OCI-LY1 (cell line): ENCODE data around the gene SLC35C1.

Source experiments
- H2AFZ ChIP-seq: fragments of 200-600 bp; sonication (generic), shearing (Covaris generic); 2 replicates; pipeline ENCODE4 v1.6.0; 2014; ENCODE audit warnings: antibody characterized with exemption, mild to moderate bottlenecking, low read length
- H3F3A ChIP-seq: fragments of 200-600 bp; sonication (generic), shearing (Covaris generic); 2 replicates; pipeline ENCODE4 v1.6.0; 2014; ENCODE audit warnings: mild to moderate bottlenecking, antibody characterized with exemption, low read length, moderate library complexity; ENCODE audit not compliant: insufficient read depth
- H3K27ac ChIP-seq: fragments of 200-600 bp; sonication (generic); 2 replicates; pipeline ENCODE4 v1.5.1; 2014; ENCODE audit warnings: low read length, mixed run types, mild to moderate bottlenecking, low read depth; ENCODE audit not compliant: poor library complexity, severe bottlenecking
- H3K27me3 ChIP-seq: fragments of 200-600 bp; sonication (generic); 2 replicates; pipeline ENCODE4 v1.6.0; 2014; ENCODE audit warnings: antibody characterized with exemption, mild to moderate bottlenecking, low read length, moderate library complexity; ENCODE audit not compliant: insufficient read depth
- H3K36me3 ChIP-seq: fragments of 200-600 bp; sonication (generic); 2 replicates; pipeline ENCODE4 v1.6.1; 2014; ENCODE audit warnings: mild to moderate bottlenecking, antibody characterized with exemption, low read length, moderate library complexity, mixed read lengths; ENCODE audit not compliant: insufficient read depth
- H3K4me1 ChIP-seq: fragments of 200-600 bp; sonication (generic); 2 replicates; pipeline ENCODE4 v1.5.1; 2014; ENCODE audit warnings: mild to moderate bottlenecking, low read length, moderate library complexity; ENCODE audit not compliant: insufficient read depth, severe bottlenecking
- H3K4me2 ChIP-seq: fragments of 200-600 bp; sonication (generic), shearing (Covaris generic); 2 replicates; pipeline ENCODE4 v1.6.1; 2014; ENCODE audit warnings: low read length
- H3K4me3 ChIP-seq: fragments of 200-600 bp; sonication (generic); 2 replicates; pipeline ENCODE4 v1.5.1; 2014; ENCODE audit warnings: low read length, low read depth, mild to moderate bottlenecking, mixed read lengths; ENCODE audit not compliant: poor library complexity, severe bottlenecking
- H3K79me2 ChIP-seq: fragments of 200-600 bp; shearing (Covaris generic); 2 replicates; pipeline ENCODE4 v1.6.1; 2016; ENCODE audit warnings: mixed run types, low read length, mixed read lengths; ENCODE audit not compliant: insufficient read depth
- H3K9ac ChIP-seq: fragments of 200-600 bp; sonication (generic), shearing (Covaris generic); 2 replicates; pipeline ENCODE4 v1.6.1; 2014; ENCODE audit warnings: mild to moderate bottlenecking, low read length, mixed read lengths
- H3K9me2 ChIP-seq: fragments of 200-600 bp; sonication (generic), shearing (Covaris generic); 2 replicates; pipeline ENCODE4 v1.6.1; 2014; ENCODE audit warnings: low read depth, mild to moderate bottlenecking, low read length, mixed read lengths
- H3K9me3 ChIP-seq: fragments of 200-600 bp; shearing (Covaris generic); 2 replicates; pipeline ENCODE4 v1.6.1; 2014; ENCODE audit warnings: low read length, mixed read lengths
- H4K20me1 ChIP-seq: fragments of 200-600 bp; sonication (generic), shearing (Covaris generic); 2 replicates; pipeline ENCODE4 v1.6.0; 2016; ENCODE audit warnings: mild to moderate bottlenecking, low read length; ENCODE audit not compliant: insufficient read depth
- CTCF ChIP-seq: fragments of 200-600 bp; sonication (generic), shearing (Covaris generic); IDR thresholded peaks from 2 replicates; pipeline ENCODE4 v1.5.1; 2017; ENCODE audit warnings: mild to moderate bottlenecking, antibody characterized with exemption, low read length, moderate library complexity, mixed read lengths
- EZH2 ChIP-seq: fragments of 200-600 bp; sonication (generic), shearing (Covaris generic); IDR thresholded peaks from 2 replicates; pipeline ENCODE4 v1.8.0; 2017; ENCODE audit warnings: borderline replicate concordance, mixed run types, mild to moderate bottlenecking, antibody characterized with exemption, low read length, moderate library complexity, mixed read lengths

The SLC35C1 gene

GRCh38 chr11:45853332-45854219, 48.6 kb downstream of the SLC35C1 start:
- TF ChIP-seq CTCF: no peak
- no peak for TF ChIP-seq EZH2
- H3K36me3 ChIP-seq: peaks cover 36% of the 10 kb centered on the region
- H3K27me3 ChIP-seq: no peaks in the 10 kb centered on the region
- no peak overlapping the region for H3K4me2 ChIP-seq
- H3K9ac ChIP-seq: no peak overlapping the region
- H2AFZ ChIP-seq: no peak overlapping the region
- peaks cover 24% of the 10 kb centered on the region for H3K4me1 ChIP-seq
- H3K9me2 ChIP-seq: no peaks in the 10 kb centered on the region
- no peak overlapping the region for H3K27ac ChIP-seq
- no peak overlapping the region for H3K4me3 ChIP-seq
- 0 out of 2 replicates have a peak, but pooled peaks cover 2% of the 10 kb centered on the region for H4K20me1 ChIP-seq
- no peaks in the 10 kb centered on the region for H3K9me3 ChIP-seq
- no peaks in the 10 kb centered on the region for H3F3A ChIP-seq
- H3K79me2 ChIP-seq: peaks cover 40% of the 10 kb centered on the region

- Histone ChIP-seq H3K4me3 (no peak overlapping the region), H3K4me2 (no peak overlapping the region), H3K27me3 (no peaks in the 10 kb centered on the region), H2AFZ (no peak overlapping the region), H3K36me3 (peaks cover 53% of the 10 kb centered on the region), H3K9me2 (no peaks in the 10 kb centered on the region), H3K9me3 (no peaks in the 10 kb centered on the region), H3K9ac (no peak overlapping the region), H3K79me2 (peaks cover 30% of the 10 kb centered on the region), H3K27ac (no peak overlapping the region), H4K20me1 (no peaks in the 10 kb centered on the region), H3F3A (no peaks in the 10 kb centered on the region), H3K4me1 (peaks cover 16% of the 10 kb centered on the region)
- TF ChIP-seq EZH2 (no peak), CTCF (no peak)
These were observed 50.4 kb downstream of the SLC35C1 start for GRCh38 chr11:45855308-45855707.

GRCh38 chr11:45856044-45856468, 51.1 kb downstream of the SLC35C1 start:
- Histone ChIP-seq H3K9ac (no peak overlapping the region), H3K4me1 (peaks cover 16% of the 10 kb centered on the region), H3K27ac (no peak overlapping the region)

More at GRCh38 chr11:45856044-45856468, 51.1 kb downstream of the SLC35C1 start:
- no peak overlapping the region for H3K4me2 ChIP-seq
- TF ChIP-seq EZH2 (no peak), CTCF (no peak)
- no peaks in the 10 kb centered on the region for H3K27me3 ChIP-seq
- peaks cover 60% of the 10 kb centered on the region for H3K36me3 ChIP-seq
- no peak overlapping the region for H3K4me3 ChIP-seq
- H4K20me1 ChIP-seq: no peaks in the 10 kb centered on the region
- no peak overlapping the region for H2AFZ ChIP-seq
- no peaks in the 10 kb centered on the region for H3K9me3 ChIP-seq
- no peaks in the 10 kb centered on the region for H3F3A ChIP-seq
- peaks cover 27% of the 10 kb centered on the region for H3K79me2 ChIP-seq
- H3K9me2 ChIP-seq: no peaks in the 10 kb centered on the region
